Upper lobe of left lung (tissue), 6 donors: Measurements from ENCODE around the gene LDLRAD3. TPM values are rescaled to one million over a fixed set of nuclear protein-coding genes. Genes with fewer than 3 reads are reported as not detected.

Experiments
- ATAC-seq, 2 donors: fragments of 200-7000 bp; cut with Tn5 transposase; one replicate each; pipeline ENCODE4 v1.9.1; 2022; ENCODE audit warnings: mild to moderate bottlenecking in 2 of 2, moderate library complexity in 2 of 2; ENCODE audit not compliant: low FRiP score in 2 of 2
- DNase-seq, 2 donors: peaks; one replicate each; pipeline ENCODE4 v3.0.0-alpha.2; 2019 to 2020
- H3K27ac ChIP-seq, 4 donors: fragments of 200-600 bp; sonication (generic); one replicate each; pipeline ENCODE4 v1.5.1; 2016 to 2019
- H3K27me3 ChIP-seq, 4 donors: fragments of 200-600 bp; sonication (generic); one replicate each; pipeline ENCODE4 v1.5.1; 2017 to 2019
- H3K36me3 ChIP-seq, 4 donors: fragments of 200-600 bp; sonication (generic); one replicate each; pipeline ENCODE4 v1.5.1; 2016 to 2019
- H3K4me1 ChIP-seq, 4 donors: fragments of 200-600 bp; sonication (generic); one replicate each; pipeline ENCODE4 v1.5.1; 2018 to 2019
- H3K4me3 ChIP-seq, 4 donors: fragments of 200-600 bp; sonication (generic); one replicate each; pipeline ENCODE4 v1.5.1; 2017 to 2019; ENCODE audit warnings: mild to moderate bottlenecking in 2 of 4, moderate library complexity in 1 of 4
- H3K9me3 ChIP-seq, 4 donors: fragments of 200-600 bp; sonication (generic); one replicate each; pipeline ENCODE4 v1.5.1; 2018 to 2019
- CTCF ChIP-seq, 6 experiments: fragments of 450-650 bp in 4 of 6; fragments of 200-600 bp in 2 of 6; sonication (generic) in 2 of 6; IDR thresholded peaks; one replicate each; pipeline ENCODE4 v1.5.1; 2016 to 2019; ENCODE audit warnings: antibody characterized with exemption in 6 of 6
- EP300 ChIP-seq, 4 donors: sonication (generic); formaldehyde crosslinking; IDR thresholded peaks; one replicate each; pipeline ENCODE4 v1.5.1; 2017; ENCODE audit warnings: antibody characterized with exemption in 4 of 4, control low read depth in 2 of 4
- POLR2A ChIP-seq, 4 donors: fragments of 450-650 bp; IDR thresholded peaks; one replicate each; pipeline ENCODE4 v1.5.1; 2016 to 2017; ENCODE audit warnings: antibody characterized with exemption in 4 of 4, mild to moderate bottlenecking in 2 of 4
- POLR2AphosphoS5 ChIP-seq, 2 donors: sonication (generic); formaldehyde crosslinking; IDR thresholded peaks; one replicate each; pipeline ENCODE4 v1.5.1; 2017; ENCODE audit warnings: antibody characterized with exemption in 2 of 2
- WGBS, 2 donors: methylation state at CpG; one replicate each; pipeline ENCODE4 v1.1.5; 2017 to 2018; 5-methylcytosine and 5-hydroxymethylcytosine counted together
- total RNA-seq, 6 donors: library from RNA; depleted of rRNA in 4 of 6; stranded (reverse); fragments of >200 nt in 4 of 6; gene quantifications; one replicate each; pipeline versions ENCODE4 v1.1.0 to v1.2.1, GENCODE V29; 2016 to 2021
- donor health status: DM: no; HTN: no; CAD: no; lungs with moderate emphysema.
- donor health status: DM: no; HTN: yes; CAD: no; lungs with severe emphysema.

The LDLRAD3 gene
- total RNA-seq, 6 donors from 2014 or later, result 4.4 to 16.8 (median 7.4) TPM

- H3K36me3 ChIP-seq, result no peaks in the 10 kb centered on the region
- H3K4me3 ChIP-seq, result no peak overlapping the region
- no peaks in the 10 kb centered on the region for H3K4me1 ChIP-seq
- ATAC-seq (no peak), DNase-seq (no peak)
- H3K27me3 ChIP-seq, result no peaks in the 10 kb centered on the region
- H3K27ac ChIP-seq, result no peak overlapping the region
- TF ChIP-seq EP300 (IDR thresholded peaks at IDR 0.05), result no peak
- no peak for TF ChIP-seq CTCF (IDR thresholded peaks at IDR 0.05)
- no peak for TF ChIP-seq POLR2A (IDR thresholded peaks at IDR 0.05)
- no peak for TF ChIP-seq POLR2AphosphoS5 (IDR thresholded peaks at IDR 0.05)
- H3K9me3 ChIP-seq, result no peaks in the 10 kb centered on the region
Observed at GRCh38 chr11:36119300-36119699, 175.4 kb downstream of the LDLRAD3 start.

DNA sequence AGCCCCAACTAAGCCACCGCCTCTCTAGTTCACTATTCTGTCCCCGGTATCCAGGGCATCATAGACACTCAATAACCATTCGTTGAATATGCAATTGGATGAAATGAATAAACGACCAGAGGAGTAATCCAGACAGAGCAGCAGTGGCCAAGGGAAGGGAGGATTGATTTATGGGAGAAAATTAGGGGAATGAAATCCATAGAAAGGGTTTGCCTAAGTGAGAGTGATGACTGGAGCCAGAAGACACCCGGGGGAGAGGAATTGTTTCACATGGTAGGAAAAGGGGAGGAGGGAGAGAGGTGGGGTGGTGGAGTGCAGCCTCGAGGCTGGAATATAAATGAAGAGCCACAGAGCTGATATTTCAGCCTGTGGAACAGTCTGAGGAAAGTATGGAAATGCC lies 177.2 kb downstream of the LDLRAD3 start:
- TF ChIP-seq POLR2A (IDR thresholded peaks at IDR 0.05) (no peak), POLR2AphosphoS5 (IDR thresholded peaks at IDR 0.05) (no peak), EP300 (IDR thresholded peaks at IDR 0.05) (no peak), CTCF (IDR thresholded peaks at IDR 0.05) (no peak)
- ATAC-seq (no peak), DNase-seq (no peak)
- no peaks in the 10 kb centered on the region for H3K9me3 ChIP-seq
- WGBS, 2 donors, result 79 to 83% methylated on average over 6 of the region's 6 CpGs
- no peaks in the 10 kb centered on the region for H3K36me3 ChIP-seq
- no peaks in the 10 kb centered on the region for H3K4me1 ChIP-seq
- no peak overlapping the region for H3K4me3 ChIP-seq
- H3K27ac ChIP-seq, result no peak overlapping the region
- no peaks in the 10 kb centered on the region for H3K27me3 ChIP-seq

- H3K27ac ChIP-seq, result no peak overlapping the region
- H3K36me3 ChIP-seq, result no peaks in the 10 kb centered on the region
- TF ChIP-seq POLR2A (IDR thresholded peaks at IDR 0.05), result no peak
- TF ChIP-seq CTCF (IDR thresholded peaks at IDR 0.05), result no peak
- no peak for TF ChIP-seq POLR2AphosphoS5 (IDR thresholded peaks at IDR 0.05)
- no peak for TF ChIP-seq EP300 (IDR thresholded peaks at IDR 0.05)
- DNase-seq (no peak), ATAC-seq (no peak)
- no peaks in the 10 kb centered on the region for H3K4me1 ChIP-seq
- no peak overlapping the region for H3K4me3 ChIP-seq
- WGBS, 2 donors, result 76 to 91% methylated on average over 2 of the region's 2 CpGs
- H3K27me3 ChIP-seq, result no peaks in the 10 kb centered on the region
- no peaks in the 10 kb centered on the region for H3K9me3 ChIP-seq
Observed at GRCh38 chr11:36122671-36123070, 178.8 kb downstream of the LDLRAD3 start.

GRCh38 chr11:36123336-36124101 lies 179.7 kb downstream of the LDLRAD3 start:
- TF ChIP-seq EP300 (IDR thresholded peaks at IDR 0.05) (no peak), CTCF (IDR thresholded peaks at IDR 0.05) (no peak), POLR2A (IDR thresholded peaks at IDR 0.05) (no peak), POLR2AphosphoS5 (IDR thresholded peaks at IDR 0.05) (no peak)
- no peaks in the 10 kb centered on the region for H3K4me1 ChIP-seq
- no peak overlapping the region for H3K27ac ChIP-seq
- no peak overlapping the region for H3K4me3 ChIP-seq
- DNase-seq (no peak), ATAC-seq (no peak)
- no peaks in the 10 kb centered on the region for H3K36me3 ChIP-seq
- no peaks in the 10 kb centered on the region for H3K9me3 ChIP-seq
- WGBS, 2 donors, result 74 to 81% methylated on average over 12 of the region's 12 CpGs
- no peaks in the 10 kb centered on the region for H3K27me3 ChIP-seq

- Histone ChIP-seq H3K36me3 (no peaks in the 10 kb centered on the region), H3K9me3 (no peaks in the 10 kb centered on the region), H3K27me3 (no peaks in the 10 kb centered on the region), H3K4me1 (no peaks in the 10 kb centered on the region), H3K27ac (no peak overlapping the region), H3K4me3 (no peak overlapping the region)
- TF ChIP-seq CTCF (IDR thresholded peaks at IDR 0.05) (no peak), POLR2A (IDR thresholded peaks at IDR 0.05) (no peak), EP300 (IDR thresholded peaks at IDR 0.05) (no peak), POLR2AphosphoS5 (IDR thresholded peaks at IDR 0.05) (no peak)
- ATAC-seq (no peak), DNase-seq (no peak)
- WGBS, 2 donors, result 36 to 40% methylated on average over 3 of the region's 3 CpGs
Observed at GRCh38 chr11:36126678-36127077, 182.8 kb downstream of the LDLRAD3 start.
